PC-3 (cell line): ENCODE data around the gene MSL1. TPM values are rescaled to one million over a fixed set of nuclear protein-coding genes. Genes with fewer than 3 reads are reported as not detected.

Source experiments
- ATAC-seq: fragments of 200-7000 bp; cut with Tn5 transposase; 2 replicates; pipeline ENCODE4 v1.9.1; 2020; ENCODE audit warnings: mild to moderate bottlenecking, moderate library complexity
- BruUV-seq: library from RNA; stranded (reverse); fragments of 400-500 nt; replicated peaks from 2 replicates; lab custom pipeline; 2021; lab: Mats Ljungman, UMichigan
- CTCF ChIA-PET: fragments of 300-600 bp; sonication (Branson Sonifier 250); formaldehyde crosslinking; loops from one replicate; lab custom pipeline; 2022; ENCODE audit warnings: antibody characterized with exemption; lab: Charles Lee
- POLR2A ChIA-PET: fragments of 300-600 bp; sonication (Branson Sonifier 250); formaldehyde crosslinking; loops from one replicate; lab custom pipeline; 2022; ENCODE audit warnings: antibody characterized with exemption; ENCODE audit not compliant: unreplicated experiment; lab: Charles Lee
- DNase-seq: peaks from one replicate; pipeline ENCODE4 v3.0.0-alpha.2; 2015
- H2AFZ ChIP-seq: fragments of 300-600 bp; sonication (generic); 2 replicates; pipeline ENCODE4 v1.6.0; 2016; ENCODE audit warnings: antibody characterized with exemption, low read length
- H3F3A ChIP-seq: fragments of 300-600 bp; sonication (generic); one replicate; pipeline ENCODE4 v1.6.0; 2017; ENCODE audit warnings: antibody characterized with exemption, low read length, control low read depth, mild to moderate bottlenecking; ENCODE audit not compliant: unreplicated experiment
- H3K27ac ChIP-seq: fragments of 300-600 bp; sonication (generic); 2 replicates; pipeline ENCODE4 v1.5.1; 2016; ENCODE audit warnings: mild to moderate bottlenecking, low read length
- H3K27me3 ChIP-seq: fragments of 300-600 bp; sonication (generic); 2 replicates; pipeline ENCODE4 v1.6.1; 2016; ENCODE audit warnings: low read length, mixed read lengths
- H3K36me3 ChIP-seq: fragments of 300-600 bp; sonication (generic); 2 replicates; pipeline ENCODE4 v1.6.1; 2016; ENCODE audit warnings: low read depth, mixed run types, low read length, mixed read lengths
- H3K4me1 ChIP-seq: fragments of 300-600 bp; sonication (generic); 2 replicates; pipeline ENCODE4 v1.5.1; 2016; ENCODE audit warnings: low read length; ENCODE audit not compliant: insufficient read depth
- H3K4me2 ChIP-seq: fragments of 300-600 bp; sonication (generic); 2 replicates; pipeline ENCODE4 v1.6.0; 2016; ENCODE audit warnings: low read length
- H3K4me3 ChIP-seq: fragments of 300-600 bp; sonication (generic); 2 replicates; pipeline ENCODE4 v1.5.1; 2016; ENCODE audit warnings: mild to moderate bottlenecking, low read length, mixed read lengths
- H3K79me2 ChIP-seq: fragments of 300-600 bp; sonication (generic); 2 replicates; pipeline ENCODE4 v1.6.1; 2017; ENCODE audit warnings: low read length, mixed read lengths
- H3K9ac ChIP-seq: fragments of 300-600 bp; sonication (generic); 2 replicates; pipeline ENCODE4 v1.6.0; 2016; ENCODE audit warnings: mild to moderate bottlenecking, low read length
- H3K9me2 ChIP-seq: fragments of 300-600 bp; sonication (generic); replicated peaks from 2 replicates; pipeline ENCODE4 v1.6.1; 2016; ENCODE audit warnings: mixed run types, low read length, mixed read lengths
- H3K9me3 ChIP-seq: fragments of 300-600 bp; sonication (generic); 2 replicates; pipeline ENCODE4 v1.6.1; 2016; ENCODE audit warnings: low read length, mixed read lengths
- H4K20me1 ChIP-seq: fragments of 300-600 bp; sonication (generic); 2 replicates; pipeline ENCODE4 v1.6.1; 2016; ENCODE audit warnings: low read length, mixed read lengths
- EZH2 ChIP-seq: fragments of 300-600 bp; sonication (generic); IDR thresholded peaks from one replicate; pipeline ENCODE4 v1.6.1; 2017; ENCODE audit warnings: antibody characterized with exemption, mild to moderate bottlenecking, low read length; ENCODE audit not compliant: unreplicated experiment
- EZH2phosphoT487 ChIP-seq: fragments of 300-600 bp; sonication (generic); IDR thresholded peaks from 2 replicates; pipeline ENCODE4 v1.6.1; 2018; ENCODE audit warnings: mild to moderate bottlenecking, antibody characterized with exemption, low read length, borderline replicate concordance
- intact Hi-C: fragments of 100-400 bp; cut with micrococcal nuclease; formaldehyde crosslinking; loops from 2 replicates; pipeline ENCODE4 v1.9.0; 2023
- total RNA-seq: library from RNA; depleted of rRNA; stranded (reverse); fragments of >200 nt; gene quantifications from 2 replicates; pipeline ENCODE4 v1.2.3, GENCODE V29; 2014
- TF ChIP-seq, protein P1 (sequence below): fragments of 300-600 bp; sonication (generic); conservative IDR thresholded peaks from 2 replicates; pipeline ENCODE4 v1.5.1; 2017; ENCODE audit warnings: antibody characterized with exemption, low read depth, mild to moderate bottlenecking, low read length

The MSL1 gene
- total RNA-seq, 1 experiment from 2014 or later, result 22.2 TPM

DNA sequence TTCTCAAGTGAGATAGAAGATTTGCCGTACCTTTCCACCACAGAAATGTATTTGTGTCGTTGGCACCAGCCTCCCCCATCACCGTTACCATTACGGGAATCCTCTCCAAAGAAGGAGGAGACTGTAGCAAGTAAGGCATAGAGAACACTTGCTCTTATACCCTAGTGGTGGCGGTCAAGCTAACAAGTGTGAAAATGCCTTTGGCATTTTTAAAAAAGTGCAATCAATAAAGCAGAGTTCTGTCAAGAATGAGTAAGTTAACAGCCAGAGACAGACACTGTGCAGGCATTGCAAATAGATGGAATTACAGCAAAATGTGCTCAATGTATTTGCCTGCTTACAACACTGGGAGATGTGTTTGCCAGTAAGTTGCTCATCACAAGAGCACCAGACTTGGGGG lies 7.7 kb downstream of the MSL1 start:
- no peak for DNase-seq
- ChIA-PET CTCF (no interaction called here), POLR2A (no interaction called here)
- H3K9ac ChIP-seq, result no peak overlapping the region
- no peaks in the 10 kb centered on the region for H3K9me3 ChIP-seq
- no peak overlapping the region for H3K4me3 ChIP-seq
- BruUV-seq, result no TSS peak
- H3K4me1 ChIP-seq, result no peaks in the 10 kb centered on the region
- no peak for ATAC-seq
- H4K20me1 ChIP-seq, result 0 out of 2 replicates have a peak, but pooled peaks cover 7% of the 10 kb centered on the region
- no peak overlapping the region for H3K4me2 ChIP-seq
- peaks cover 33% of the 10 kb centered on the region for H3K79me2 ChIP-seq
- intact Hi-C loops, result no loop called here
- TF ChIP-seq, protein P1, sequence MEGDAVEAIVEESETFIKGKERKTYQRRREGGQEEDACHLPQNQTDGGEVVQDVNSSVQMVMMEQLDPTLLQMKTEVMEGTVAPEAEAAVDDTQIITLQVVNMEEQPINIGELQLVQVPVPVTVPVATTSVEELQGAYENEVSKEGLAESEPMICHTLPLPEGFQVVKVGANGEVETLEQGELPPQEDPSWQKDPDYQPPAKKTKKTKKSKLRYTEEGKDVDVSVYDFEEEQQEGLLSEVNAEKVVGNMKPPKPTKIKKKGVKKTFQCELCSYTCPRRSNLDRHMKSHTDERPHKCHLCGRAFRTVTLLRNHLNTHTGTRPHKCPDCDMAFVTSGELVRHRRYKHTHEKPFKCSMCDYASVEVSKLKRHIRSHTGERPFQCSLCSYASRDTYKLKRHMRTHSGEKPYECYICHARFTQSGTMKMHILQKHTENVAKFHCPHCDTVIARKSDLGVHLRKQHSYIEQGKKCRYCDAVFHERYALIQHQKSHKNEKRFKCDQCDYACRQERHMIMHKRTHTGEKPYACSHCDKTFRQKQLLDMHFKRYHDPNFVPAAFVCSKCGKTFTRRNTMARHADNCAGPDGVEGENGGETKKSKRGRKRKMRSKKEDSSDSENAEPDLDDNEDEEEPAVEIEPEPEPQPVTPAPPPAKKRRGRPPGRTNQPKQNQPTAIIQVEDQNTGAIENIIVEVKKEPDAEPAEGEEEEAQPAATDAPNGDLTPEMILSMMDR, result no peak; the same call in 1 of the 2 replicates
- TF ChIP-seq EZH2, result no peak
- no peak for TF ChIP-seq EZH2phosphoT487
- no peak overlapping the region for H2AFZ ChIP-seq
- H3F3A ChIP-seq, result no peaks in the 10 kb centered on the region
- H3K36me3 ChIP-seq, result peaks cover 51% of the 10 kb centered on the region
- no peaks in the 10 kb centered on the region for H3K9me2 ChIP-seq
- no peaks in the 10 kb centered on the region for H3K27me3 ChIP-seq
- no peak overlapping the region for H3K27ac ChIP-seq

GRCh38 chr17:40130352-40131042 lies 8.7 kb downstream of the MSL1 start:
- Histone ChIP-seq H4K20me1 (no peaks in the 10 kb centered on the region), H3K4me2 (no peak overlapping the region), H3K9ac (no peak overlapping the region), H3K4me1 (no peaks in the 10 kb centered on the region), H3K27me3 (no peaks in the 10 kb centered on the region), H3F3A (no peaks in the 10 kb centered on the region), H3K27ac (no peak overlapping the region), H3K9me3 (no peaks in the 10 kb centered on the region), H3K4me3 (no peak overlapping the region), H3K79me2 (peaks cover 23% of the 10 kb centered on the region), H3K36me3 (peaks cover 56% of the 10 kb centered on the region), H2AFZ (no peak overlapping the region), H3K9me2 (no peaks in the 10 kb centered on the region)
- ATAC-seq, result no peak
- intact Hi-C loops, result no loop called here
- no TSS peak for BruUV-seq
- no peak for DNase-seq
- ChIA-PET POLR2A (no interaction called here), CTCF (no interaction called here)
- TF ChIP-seq EZH2, result no peak
- no peak for TF ChIP-seq EZH2phosphoT487
- TF ChIP-seq, protein P1, result no peak

DNA sequence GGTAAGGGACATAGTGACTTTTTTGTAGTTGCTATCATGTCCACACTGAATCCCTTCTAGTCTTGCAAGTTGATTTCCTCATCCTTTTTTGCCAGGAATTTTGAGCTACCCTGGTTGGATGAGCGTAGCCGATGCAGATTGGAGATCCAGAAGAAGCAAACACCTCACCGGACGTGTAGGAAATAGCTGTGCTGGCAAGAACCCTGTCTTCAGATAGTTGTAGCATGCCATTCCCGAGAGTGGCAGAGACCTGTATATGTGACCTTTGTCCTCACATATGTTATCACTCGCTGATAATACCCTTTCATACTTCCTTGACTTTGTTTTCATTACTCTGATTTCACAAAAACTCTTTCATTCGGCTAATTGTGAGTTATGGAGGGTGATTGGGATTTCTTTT lies 12.4 kb downstream of the MSL1 start:
- no peak overlapping the region for H3K4me2 ChIP-seq
- H3K9ac ChIP-seq, result no peak overlapping the region
- no peaks in the 10 kb centered on the region for H3F3A ChIP-seq
- H3K36me3 ChIP-seq, result peaks cover 53% of the 10 kb centered on the region
- no TSS peak for BruUV-seq
- no peak overlapping the region for H3K4me3 ChIP-seq
- no peak for TF ChIP-seq EZH2phosphoT487
- ChIA-PET CTCF (no interaction called here), POLR2A (no interaction called here)
- no peak for ATAC-seq
- intact Hi-C loops, result no loop called here
- no peak overlapping the region for H3K27ac ChIP-seq
- H2AFZ ChIP-seq, result no peak overlapping the region
- H3K9me3 ChIP-seq, result no peaks in the 10 kb centered on the region
- no peaks in the 10 kb centered on the region for H4K20me1 ChIP-seq
- no peak for DNase-seq
- no peaks in the 10 kb centered on the region for H3K27me3 ChIP-seq
- no peaks in the 10 kb centered on the region for H3K9me2 ChIP-seq
- H3K79me2 ChIP-seq, result peaks cover 30% of the 10 kb centered on the region
- peaks cover 3% of the 10 kb centered on the region; the same call in 1 of the 2 replicates for H3K4me1 ChIP-seq
